HepG2 (cell line): ENCODE results near the gene CCK.

ENCODE experiments used
- ELF4 ChIP-seq: sonication (generic); formaldehyde crosslinking; IDR thresholded peaks from 2 replicates; pipeline ENCODE4 v1.5.0; 2020; ENCODE audit warnings: missing genetic modification reagents, mild to moderate bottlenecking, moderate library complexity, borderline replicate concordance
- GZF1 ChIP-seq: sonication (generic); formaldehyde crosslinking; IDR thresholded peaks from 2 replicates; pipeline ENCODE4 v1.5.1; 2020; ENCODE audit warnings: mild to moderate bottlenecking, missing genetic modification reagents
- KDM1A ChIP-seq: IDR thresholded peaks from 2 replicates; pipeline ENCODE4 v1.6.1; 2016; ENCODE audit warnings: missing compliant biosample characterization
- TF ChIP-seq, protein P1 (sequence below): sonication (generic); formaldehyde crosslinking; IDR thresholded peaks from 2 replicates; pipeline ENCODE4 v1.5.0; 2020; ENCODE audit warnings: mild to moderate bottlenecking, missing genetic modification reagents, moderate library complexity

DNA sequence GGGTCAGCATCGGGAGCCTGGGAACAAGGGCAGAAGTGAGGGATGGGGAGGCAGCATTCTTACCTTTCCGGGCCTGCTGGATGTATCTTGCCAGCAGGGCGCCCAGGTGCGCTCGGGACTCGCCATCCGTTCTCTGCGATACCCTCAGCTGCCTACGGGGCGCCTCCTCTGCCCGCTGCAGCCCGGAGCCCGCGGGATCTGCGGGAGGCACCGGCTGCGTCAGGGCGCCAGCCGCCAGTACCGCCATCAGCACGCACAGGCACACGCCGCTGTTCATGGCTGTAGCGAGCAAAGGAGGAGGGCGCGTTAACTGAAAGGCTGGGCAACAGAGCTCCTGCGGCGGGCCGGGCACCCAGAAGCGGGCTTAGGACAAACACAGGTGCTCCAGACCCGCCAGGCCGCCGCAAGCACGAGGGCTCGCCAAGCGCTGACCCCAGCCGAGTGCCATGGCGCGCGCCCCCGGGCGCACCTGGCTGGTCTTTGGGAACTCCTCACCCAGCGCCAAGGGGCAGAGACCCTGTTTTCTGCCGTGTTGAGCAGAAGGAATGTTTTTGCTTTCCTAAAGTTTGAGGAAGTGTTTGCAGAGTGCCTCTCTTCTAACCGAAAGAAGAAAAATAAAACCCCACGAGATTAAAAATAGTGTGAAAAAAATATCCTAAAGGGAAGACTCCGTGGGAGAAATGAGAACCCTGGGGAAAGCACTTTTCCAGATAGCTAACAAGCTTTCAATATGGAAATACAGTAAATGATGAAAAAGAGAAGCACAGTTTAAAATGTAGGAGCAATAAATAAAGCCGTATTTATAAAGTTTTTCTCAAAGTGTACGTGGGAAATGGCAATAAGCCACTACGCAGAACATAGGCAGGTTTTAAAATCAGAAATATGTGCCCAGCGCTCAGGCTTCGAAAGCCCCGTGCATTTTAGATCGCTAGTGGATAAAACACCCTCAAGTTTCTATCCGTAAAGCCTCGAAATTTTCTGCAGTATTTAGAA, 2.3 kb downstream of the CCK start:
- TF ChIP-seq GZF1 (CRISPR knock-in tag) (no peak), KDM1A (CRISPR knock-in tag) (no peak), ELF4 (no peak)
- TF ChIP-seq, protein P1, sequence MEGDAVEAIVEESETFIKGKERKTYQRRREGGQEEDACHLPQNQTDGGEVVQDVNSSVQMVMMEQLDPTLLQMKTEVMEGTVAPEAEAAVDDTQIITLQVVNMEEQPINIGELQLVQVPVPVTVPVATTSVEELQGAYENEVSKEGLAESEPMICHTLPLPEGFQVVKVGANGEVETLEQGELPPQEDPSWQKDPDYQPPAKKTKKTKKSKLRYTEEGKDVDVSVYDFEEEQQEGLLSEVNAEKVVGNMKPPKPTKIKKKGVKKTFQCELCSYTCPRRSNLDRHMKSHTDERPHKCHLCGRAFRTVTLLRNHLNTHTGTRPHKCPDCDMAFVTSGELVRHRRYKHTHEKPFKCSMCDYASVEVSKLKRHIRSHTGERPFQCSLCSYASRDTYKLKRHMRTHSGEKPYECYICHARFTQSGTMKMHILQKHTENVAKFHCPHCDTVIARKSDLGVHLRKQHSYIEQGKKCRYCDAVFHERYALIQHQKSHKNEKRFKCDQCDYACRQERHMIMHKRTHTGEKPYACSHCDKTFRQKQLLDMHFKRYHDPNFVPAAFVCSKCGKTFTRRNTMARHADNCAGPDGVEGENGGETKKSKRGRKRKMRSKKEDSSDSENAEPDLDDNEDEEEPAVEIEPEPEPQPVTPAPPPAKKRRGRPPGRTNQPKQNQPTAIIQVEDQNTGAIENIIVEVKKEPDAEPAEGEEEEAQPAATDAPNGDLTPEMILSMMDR (CRISPR knock-in tag) = no peak
